22Rv1 (cell line): Measurements from ENCODE around the gene POLG.

Experiments used
- ZFX ChIP-seq: fragments of 450-650 bp; IDR thresholded peaks from 2 replicates; pipeline ENCODE4 v1.6.1; 2017; ENCODE audit warnings: antibody characterized with exemption, borderline replicate concordance
- TF ChIP-seq, protein P1 (sequence below): fragments of 450-650 bp; IDR thresholded peaks from 2 replicates; pipeline ENCODE4 v1.5.1; 2017; ENCODE audit warnings: mild to moderate bottlenecking

GRCh38 chr15:89366656-89367393, 32.2 kb upstream of the POLG start:
- TF ChIP-seq, protein P1, sequence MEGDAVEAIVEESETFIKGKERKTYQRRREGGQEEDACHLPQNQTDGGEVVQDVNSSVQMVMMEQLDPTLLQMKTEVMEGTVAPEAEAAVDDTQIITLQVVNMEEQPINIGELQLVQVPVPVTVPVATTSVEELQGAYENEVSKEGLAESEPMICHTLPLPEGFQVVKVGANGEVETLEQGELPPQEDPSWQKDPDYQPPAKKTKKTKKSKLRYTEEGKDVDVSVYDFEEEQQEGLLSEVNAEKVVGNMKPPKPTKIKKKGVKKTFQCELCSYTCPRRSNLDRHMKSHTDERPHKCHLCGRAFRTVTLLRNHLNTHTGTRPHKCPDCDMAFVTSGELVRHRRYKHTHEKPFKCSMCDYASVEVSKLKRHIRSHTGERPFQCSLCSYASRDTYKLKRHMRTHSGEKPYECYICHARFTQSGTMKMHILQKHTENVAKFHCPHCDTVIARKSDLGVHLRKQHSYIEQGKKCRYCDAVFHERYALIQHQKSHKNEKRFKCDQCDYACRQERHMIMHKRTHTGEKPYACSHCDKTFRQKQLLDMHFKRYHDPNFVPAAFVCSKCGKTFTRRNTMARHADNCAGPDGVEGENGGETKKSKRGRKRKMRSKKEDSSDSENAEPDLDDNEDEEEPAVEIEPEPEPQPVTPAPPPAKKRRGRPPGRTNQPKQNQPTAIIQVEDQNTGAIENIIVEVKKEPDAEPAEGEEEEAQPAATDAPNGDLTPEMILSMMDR: no peak
- TF ChIP-seq ZFX: no peak
